Body of pancreas (tissue), 4 donors: ENCODE measurements around the gene PNMA8B.

Experiments used
- POLR2A ChIP-seq, 3 donors: fragments of 450-650 bp; IDR thresholded peaks; one replicate each; pipeline ENCODE4 v1.6.1; 2016; ENCODE audit warnings: antibody characterized with exemption in 3 of 3, mild to moderate bottlenecking in 2 of 3
- TF ChIP-seq, protein P1 (sequence below), 7 experiments: fragments of 450-650 bp in 4 of 7; fragments of 200-600 bp in 3 of 7; sonication (generic) in 3 of 7; IDR thresholded peaks; one replicate each; pipeline ENCODE4 v1.5.1; 2016 to 2019; ENCODE audit warnings: antibody characterized with exemption in 7 of 7

DNA sequence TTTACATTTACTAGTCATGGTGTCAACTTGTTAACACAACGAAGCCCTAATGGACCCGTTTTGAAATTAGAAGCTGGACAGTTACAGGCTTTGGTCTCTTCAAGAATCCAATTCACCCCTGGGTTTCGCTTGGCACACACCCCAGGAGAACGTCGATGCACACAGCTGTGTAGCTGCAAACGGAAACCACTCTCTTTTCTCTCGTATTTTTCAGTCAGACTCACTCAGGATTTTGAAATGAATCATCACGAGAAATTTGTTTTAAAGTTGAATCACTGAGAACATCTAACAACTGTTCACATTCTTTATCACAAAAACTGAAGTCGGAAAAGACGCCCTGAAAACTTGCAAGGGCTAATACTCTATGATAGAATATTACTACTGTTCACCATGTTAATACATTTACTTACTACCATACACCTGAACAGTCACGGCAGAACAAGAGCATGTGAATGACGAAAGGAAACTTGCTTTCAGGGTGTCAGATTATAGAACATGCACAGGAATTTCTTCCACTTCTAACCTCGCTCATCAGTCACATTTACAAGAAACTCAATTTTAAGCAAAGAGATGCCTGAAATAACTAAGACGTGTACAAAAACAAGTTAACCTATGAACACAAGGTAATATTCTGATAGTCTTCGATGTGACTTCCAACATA lies 29.0 kb downstream of the PNMA8B start:
- no peak for TF ChIP-seq POLR2A (IDR thresholded peaks at IDR 0.05)
- TF ChIP-seq, protein P1, sequence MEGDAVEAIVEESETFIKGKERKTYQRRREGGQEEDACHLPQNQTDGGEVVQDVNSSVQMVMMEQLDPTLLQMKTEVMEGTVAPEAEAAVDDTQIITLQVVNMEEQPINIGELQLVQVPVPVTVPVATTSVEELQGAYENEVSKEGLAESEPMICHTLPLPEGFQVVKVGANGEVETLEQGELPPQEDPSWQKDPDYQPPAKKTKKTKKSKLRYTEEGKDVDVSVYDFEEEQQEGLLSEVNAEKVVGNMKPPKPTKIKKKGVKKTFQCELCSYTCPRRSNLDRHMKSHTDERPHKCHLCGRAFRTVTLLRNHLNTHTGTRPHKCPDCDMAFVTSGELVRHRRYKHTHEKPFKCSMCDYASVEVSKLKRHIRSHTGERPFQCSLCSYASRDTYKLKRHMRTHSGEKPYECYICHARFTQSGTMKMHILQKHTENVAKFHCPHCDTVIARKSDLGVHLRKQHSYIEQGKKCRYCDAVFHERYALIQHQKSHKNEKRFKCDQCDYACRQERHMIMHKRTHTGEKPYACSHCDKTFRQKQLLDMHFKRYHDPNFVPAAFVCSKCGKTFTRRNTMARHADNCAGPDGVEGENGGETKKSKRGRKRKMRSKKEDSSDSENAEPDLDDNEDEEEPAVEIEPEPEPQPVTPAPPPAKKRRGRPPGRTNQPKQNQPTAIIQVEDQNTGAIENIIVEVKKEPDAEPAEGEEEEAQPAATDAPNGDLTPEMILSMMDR (IDR thresholded peaks at IDR 0.05) = no peak
